HG03342 (cell line): ENCODE measurements around the gene CD1E.
"Not testable (repeated sequence)": the region's sequence is repeated elsewhere in the genome, so short reads cannot be mapped to it uniquely, and the experiment has no call there.

Experiments
- ATAC-seq: cut with Tn5 transposase; IDR thresholded peaks from one replicate; pipeline ENCODE4 v1.9.1; 2021; ENCODE audit warnings: mild to moderate bottlenecking, moderate library complexity; ENCODE audit not compliant: unreplicated experiment

The CD1E gene

GRCh38 chr1:158353303-158354075, at the start of gene CD1E:
TSS of gene CD1E (plus strand) at chr1:158353894. CDS start at chr1:158353989, 95 bp downstream.
- ATAC-seq = no peak

GRCh38 chr1:158310623-158311022, 43.1 kb upstream of the CD1E start:
- ATAC-seq = no peak

GRCh38 chr1:158311066-158311465, 42.6 kb upstream of the CD1E start:
- no peak for ATAC-seq

GRCh38 chr1:158323866-158324265, 29.8 kb upstream of the CD1E start:
- no peak for ATAC-seq

GRCh38 chr1:158324395-158324794, 29.3 kb upstream of the CD1E start:
- ATAC-seq = no peak

- no peak for ATAC-seq
Measured at GRCh38 chr1:158327481-158327880, 26.2 kb upstream of the CD1E start.

GRCh38 chr1:158328426-158328825, 25.3 kb upstream of the CD1E start:
- no peak for ATAC-seq

- no peak for ATAC-seq
Measured at GRCh38 chr1:158329300-158329699, 24.4 kb upstream of the CD1E start.

GRCh38 chr1:158329733-158330132, 24.0 kb upstream of the CD1E start:
- no peak for ATAC-seq

- ATAC-seq = no peak
Measured at GRCh38 chr1:158330391-158331105, 23.1 kb upstream of the CD1E start.

- ATAC-seq = no peak
Measured at GRCh38 chr1:158331106-158331425, 22.6 kb upstream of the CD1E start.

GRCh38 chr1:158331481-158332150, 22.1 kb upstream of the CD1E start, which contains the start of gene CD1B:
TSS of gene CD1B (minus strand) at chr1:158331531. CDS start at chr1:158331423, 108 bp downstream.
- no peak for ATAC-seq

GRCh38 chr1:158333405-158334155, 20.1 kb upstream of the CD1E start:
- ATAC-seq = no peak

- no peak for ATAC-seq
Measured at GRCh38 chr1:158334526-158335212, 19.0 kb upstream of the CD1E start.

- no peak for ATAC-seq
Measured at GRCh38 chr1:158335213-158335532, 18.5 kb upstream of the CD1E start.

- not testable (repeated sequence) for ATAC-seq
Measured at GRCh38 chr1:158336413-158336812, 17.3 kb upstream of the CD1E start.

- ATAC-seq = not testable (repeated sequence)
Measured at GRCh38 chr1:158348946-158349345, 4.7 kb upstream of the CD1E start.

GRCh38 chr1:158354255-158354654, 561 bp downstream of the CD1E start:
- ATAC-seq = no peak

GRCh38 chr1:158355773-158356285, 2.1 kb downstream of the CD1E start:
- no peak for ATAC-seq

GRCh38 chr1:158356616-158357015, 2.9 kb downstream of the CD1E start:
- no peak for ATAC-seq
